NCI-H146 treated with DMSO at 0.1 percent for 48 hours (cell line): Measurements from ENCODE around the gene ITSN1.
"Not testable (repeated sequence)": the region's sequence is repeated elsewhere in the genome, so short reads cannot be mapped to it uniquely, and the experiment has no call there.

Source experiments
- DNase-seq: peaks from one replicate; lab custom pipeline; 2025; ENCODE audit not compliant: unreplicated experiment; lab: John Stamatoyannopoulos, UW

ITSN1 gene

DNA sequence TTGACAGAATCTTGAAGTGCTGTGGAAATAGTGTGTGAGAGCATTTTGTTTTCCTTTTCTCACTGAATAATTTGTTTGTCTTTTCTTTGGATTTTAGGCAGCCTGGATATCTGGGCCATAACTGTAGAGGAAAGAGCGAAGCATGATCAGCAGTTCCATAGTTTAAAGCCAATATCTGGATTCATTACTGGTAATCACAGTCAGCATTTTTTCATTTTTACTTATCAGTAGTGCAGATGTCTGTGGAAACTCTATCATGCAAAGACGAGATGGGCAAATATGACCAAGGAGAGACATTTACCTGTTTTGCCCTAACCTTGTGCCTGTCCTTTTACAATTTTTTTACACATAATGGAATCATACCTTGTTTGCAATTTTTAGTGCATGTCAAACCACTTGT lies 78.8 kb downstream of the ITSN1 start:
- DNase-seq: no peak

- not testable (repeated sequence) for DNase-seq
These were observed 86.8 kb downstream of the ITSN1 start for GRCh38 chr21:33729139-33729538.

GRCh38 chr21:33729641-33730040 lies 87.3 kb downstream of the ITSN1 start:
- no peak for DNase-seq

GRCh38 chr21:33731447-33731846 lies 89.1 kb downstream of the ITSN1 start:
- no peak for DNase-seq

- DNase-seq: no peak
These were observed 89.7 kb downstream of the ITSN1 start for GRCh38 chr21:33732038-33732437.

DNA sequence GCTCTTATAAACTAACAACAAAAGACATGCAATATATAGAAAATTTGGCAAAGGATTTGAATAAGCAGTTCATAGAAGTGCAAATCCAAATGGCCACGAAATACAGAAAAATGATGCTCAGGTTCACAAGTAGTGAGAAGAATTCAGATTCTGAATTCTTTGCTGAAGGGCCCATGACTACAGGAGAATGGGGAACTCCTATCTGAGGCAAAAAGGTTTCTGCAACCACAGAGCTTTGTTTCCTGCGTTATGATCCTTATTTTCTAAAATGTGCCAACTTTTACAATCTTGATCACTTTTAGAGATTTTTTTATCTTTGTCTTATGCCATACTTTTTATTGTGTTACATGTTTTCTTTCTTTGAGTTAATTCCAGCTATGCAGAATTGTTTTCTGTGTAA lies 91.3 kb downstream of the ITSN1 start:
- no peak for DNase-seq

- DNase-seq: no peak
These were observed 92.0 kb downstream of the ITSN1 start for GRCh38 chr21:33734291-33734690.

GRCh38 chr21:33734818-33735217 lies 92.5 kb downstream of the ITSN1 start:
- no peak for DNase-seq

GRCh38 chr21:33736569-33736968 lies 94.3 kb downstream of the ITSN1 start:
- DNase-seq: no peak

DNA sequence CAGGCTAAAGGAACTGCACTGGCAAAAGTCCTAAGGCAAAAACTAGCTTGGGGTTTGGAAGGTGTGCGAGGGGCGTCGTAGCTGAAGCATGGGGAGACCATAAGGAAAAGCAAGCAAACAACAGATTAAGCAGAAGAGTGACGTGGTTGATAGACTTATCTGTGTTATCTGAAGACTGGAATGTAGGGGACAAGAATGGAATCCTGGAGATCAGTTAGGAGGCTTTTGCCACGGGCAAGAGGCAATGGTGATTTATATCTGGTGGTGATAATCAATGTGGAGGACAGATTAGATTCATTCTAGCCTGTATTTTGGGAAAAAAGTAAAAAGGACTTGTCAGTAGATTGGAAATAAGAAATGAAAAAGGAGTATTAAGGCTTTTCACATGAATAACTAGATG lies 97.4 kb downstream of the ITSN1 start:
- no peak for DNase-seq

DNA sequence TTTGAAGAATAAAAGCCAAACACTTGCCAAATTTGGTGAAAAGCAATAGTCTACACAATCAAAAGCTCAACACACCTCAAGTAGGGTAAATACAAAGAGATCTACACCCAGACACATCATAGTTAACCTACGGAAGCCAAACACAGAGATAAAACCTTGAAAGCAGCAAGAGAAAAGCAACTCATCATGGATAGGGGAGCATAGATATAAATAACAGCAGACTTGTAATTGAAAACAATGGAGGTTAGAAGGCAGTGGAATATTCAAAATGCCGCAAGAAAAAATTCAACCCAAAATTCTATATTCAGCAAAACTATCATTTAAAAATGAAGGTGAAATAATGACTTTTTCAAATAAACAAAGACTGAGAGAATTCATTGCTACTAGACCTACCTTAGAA lies 105.1 kb downstream of the ITSN1 start:
- DNase-seq: no peak

DNA sequence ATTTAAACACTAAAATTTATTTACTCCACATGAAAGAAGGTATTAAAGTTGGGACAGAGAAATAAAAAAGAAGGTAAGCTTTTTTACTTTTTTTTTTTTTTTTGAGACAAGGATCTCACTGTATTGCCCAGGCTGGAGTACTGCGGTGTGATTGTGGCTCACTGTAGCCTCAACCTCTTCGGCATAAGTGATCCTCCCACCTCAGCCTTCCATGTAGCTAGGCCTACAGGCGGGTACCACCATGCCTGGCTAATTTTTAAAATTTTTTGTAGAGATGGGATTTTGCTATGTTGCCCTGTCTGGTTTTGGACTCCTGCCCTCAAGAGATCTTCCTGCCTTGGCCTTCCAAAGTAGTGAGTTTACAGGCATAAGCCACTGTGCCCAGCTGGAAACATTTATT lies 106.6 kb downstream of the ITSN1 start:
- DNase-seq: no peak

DNA sequence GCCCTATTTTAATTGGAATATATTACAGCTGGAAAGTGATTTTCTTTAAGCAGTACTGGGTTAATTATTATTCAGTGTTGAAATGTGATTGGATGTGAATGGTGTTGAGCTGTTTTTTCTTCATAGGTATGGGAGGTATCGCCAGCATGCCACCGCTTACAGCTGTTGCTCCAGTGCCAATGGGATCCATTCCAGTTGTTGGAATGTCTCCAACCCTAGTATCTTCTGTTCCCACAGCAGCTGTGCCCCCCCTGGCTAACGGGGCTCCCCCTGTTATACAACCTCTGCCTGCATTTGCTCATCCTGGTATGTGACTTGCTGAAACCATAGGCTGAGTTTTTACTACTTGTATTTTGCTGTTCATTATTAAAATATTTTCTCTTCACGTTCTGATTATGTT lies 107.7 kb downstream of the ITSN1 start:
- no peak for DNase-seq

- DNase-seq: no peak
These were observed 108.8 kb downstream of the ITSN1 start for GRCh38 chr21:33751120-33751519.

DNA sequence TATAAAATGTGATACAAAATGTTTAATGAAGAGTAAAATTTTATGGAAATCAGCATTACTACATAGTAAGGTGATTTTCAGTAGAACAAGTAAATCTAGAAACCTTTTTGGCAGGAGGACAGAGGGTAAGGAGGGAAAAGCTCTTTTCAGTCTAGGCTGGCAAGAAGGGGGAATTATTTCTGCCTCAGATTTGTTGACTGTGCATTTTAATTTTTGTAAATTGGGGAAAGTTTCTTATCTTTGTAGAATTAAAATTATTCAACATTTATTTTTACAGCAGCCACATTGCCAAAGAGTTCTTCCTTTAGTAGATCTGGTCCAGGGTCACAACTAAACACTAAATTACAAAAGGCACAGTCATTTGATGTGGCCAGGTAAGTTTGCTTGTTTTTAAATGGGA lies 109.2 kb downstream of the ITSN1 start:
- DNase-seq: no peak

- no peak for DNase-seq
These were observed 110.0 kb downstream of the ITSN1 start for GRCh38 chr21:33752260-33752659.

GRCh38 chr21:33753886-33754285 lies 111.6 kb downstream of the ITSN1 start:
- no peak for DNase-seq

DNA sequence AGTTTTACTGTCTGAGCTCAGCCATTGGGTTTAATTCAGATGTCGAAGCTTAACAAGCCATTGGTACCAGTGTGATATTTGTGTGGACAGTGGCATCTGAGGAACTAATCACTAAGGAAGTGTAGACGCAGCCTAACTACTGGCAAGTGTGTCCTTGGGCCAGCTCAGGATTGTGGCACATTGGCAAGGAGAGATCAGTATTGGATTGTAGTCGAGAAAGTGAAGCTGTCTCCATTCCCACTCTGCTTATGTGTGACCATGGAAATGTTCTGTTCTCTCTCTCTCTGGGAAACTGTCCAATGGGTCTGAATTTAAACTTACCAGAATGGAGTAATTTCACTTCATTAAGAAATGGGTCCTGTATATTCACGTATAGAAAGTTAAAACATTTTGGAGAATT lies 112.2 kb downstream of the ITSN1 start:
- no peak for DNase-seq

DNA sequence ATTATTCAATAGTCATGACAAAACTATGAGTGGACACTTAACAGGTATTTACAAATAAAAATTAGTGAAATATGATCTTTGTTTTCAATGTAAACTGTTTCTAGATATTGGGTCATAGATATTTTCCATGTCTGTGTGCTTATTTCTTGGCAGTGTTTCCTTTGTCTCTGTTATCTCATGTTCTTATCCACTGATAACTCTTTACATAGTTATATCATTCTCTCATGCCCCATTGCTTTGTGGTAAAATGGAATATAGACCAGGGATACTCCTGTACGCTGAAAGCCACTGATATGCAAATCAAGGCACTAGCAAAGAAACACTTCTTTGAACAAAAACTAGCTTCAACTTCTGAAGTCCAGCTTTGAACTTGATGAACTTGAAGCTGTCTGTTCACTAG lies 113.1 kb downstream of the ITSN1 start:
- DNase-seq: no peak

DNA sequence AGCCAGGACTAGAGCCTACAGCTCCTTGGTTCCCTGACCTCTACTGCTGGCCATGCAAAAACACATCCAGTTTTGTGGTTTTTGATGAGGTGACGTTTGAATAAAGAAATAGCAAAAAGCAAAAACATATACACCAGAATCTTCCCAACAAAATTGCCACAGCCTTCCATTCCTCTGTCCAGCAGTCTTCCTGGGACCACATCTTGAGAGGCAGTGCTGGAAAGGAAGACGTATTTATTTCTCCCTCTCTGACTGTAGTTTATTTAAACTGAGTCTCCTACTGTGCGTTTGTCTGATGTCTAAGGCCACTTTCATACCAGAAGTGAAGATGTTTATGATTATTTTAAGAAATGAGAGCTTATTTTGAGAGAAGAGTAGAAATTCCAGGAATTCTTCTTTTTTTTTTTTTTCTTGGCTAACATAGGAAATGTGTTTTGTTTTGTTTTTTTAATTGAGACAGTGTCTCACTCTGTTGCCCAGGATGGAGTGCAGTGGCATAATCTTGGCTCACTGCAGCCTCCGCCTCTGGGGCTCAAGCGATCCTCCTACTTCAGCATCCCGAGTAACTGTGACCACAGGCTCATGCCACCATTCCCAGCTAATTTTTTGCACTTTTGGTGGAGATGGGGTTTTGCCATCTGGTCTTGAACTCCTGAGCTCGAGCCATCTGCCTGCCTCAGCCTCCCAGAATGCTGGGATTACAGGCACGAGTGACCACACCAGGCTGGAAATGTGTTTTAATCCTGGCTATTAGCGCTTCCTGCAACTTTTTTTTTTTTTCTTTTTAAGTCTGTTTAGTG lies 118.5 kb downstream of the ITSN1 start:
- DNase-seq: no peak

DNA sequence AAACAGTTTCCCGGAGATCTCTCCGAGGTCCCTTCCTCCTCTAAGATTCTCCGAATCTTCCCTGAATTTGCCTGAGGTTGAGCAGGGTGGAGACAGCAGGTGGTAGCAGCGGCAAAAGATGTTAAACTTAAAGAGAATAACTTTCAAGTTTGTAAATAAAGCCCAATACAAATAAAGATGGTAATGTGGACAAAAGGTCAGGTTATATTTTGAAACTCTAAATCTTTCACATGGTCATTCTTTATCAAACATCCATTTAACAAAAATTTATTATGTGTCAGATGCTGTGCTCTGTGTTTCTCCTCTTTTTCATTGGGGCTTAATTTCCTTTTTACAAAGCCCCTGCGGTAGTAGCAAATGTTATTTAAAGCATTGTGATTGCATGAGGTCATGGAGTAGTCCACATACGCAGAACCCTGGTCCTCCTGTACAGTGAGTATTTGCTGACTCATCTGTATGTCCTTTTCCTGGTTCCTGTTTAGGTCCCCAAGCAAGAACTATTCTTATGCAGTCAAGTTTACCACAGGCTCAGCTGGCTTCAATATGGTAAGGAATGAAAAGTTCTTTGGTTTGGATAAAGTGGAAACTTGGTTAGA lies 119.2 kb downstream of the ITSN1 start:
- DNase-seq: no peak

DNA sequence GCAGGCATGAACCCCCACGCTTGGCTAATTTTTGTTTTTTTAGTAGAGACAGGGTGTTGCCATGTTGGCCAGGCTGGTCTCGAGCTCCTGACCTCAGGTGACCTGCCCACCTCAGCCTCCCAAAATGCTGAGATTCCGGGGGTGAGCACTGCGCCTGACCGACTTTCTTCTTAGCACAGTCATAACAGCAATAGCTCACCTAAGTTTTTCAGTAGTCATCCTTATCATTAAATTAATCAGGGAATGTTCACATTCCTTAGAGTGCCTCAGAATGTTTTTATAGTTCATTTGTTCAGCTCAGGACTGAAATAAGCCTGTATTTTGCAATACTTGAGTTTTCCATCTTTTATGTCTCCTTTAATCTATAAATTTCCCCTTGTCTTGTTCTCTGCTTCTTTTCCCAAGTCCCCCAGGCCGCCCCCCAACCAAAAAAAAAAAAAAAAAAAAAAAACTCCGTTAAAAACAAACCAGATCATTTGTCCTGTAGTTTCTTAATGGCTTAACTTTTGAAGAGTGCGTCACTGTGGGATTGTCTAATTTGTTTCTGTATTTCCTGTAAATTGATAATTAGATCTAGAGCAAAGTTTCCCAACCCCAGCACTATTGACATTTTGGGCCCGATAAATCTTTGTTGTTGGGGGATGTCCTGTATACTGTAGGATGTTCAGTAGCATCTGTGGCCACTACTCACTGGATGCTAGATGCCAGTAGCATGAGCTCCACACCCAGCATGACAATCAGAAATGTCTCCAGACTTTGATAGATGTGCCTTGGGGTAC lies 120.7 kb downstream of the ITSN1 start:
- no peak for DNase-seq
